GM18520 (cell line): Measurements from ENCODE around the gene DDOST.

ENCODE experiments used
- ATAC-seq: cut with Tn5 transposase; IDR thresholded peaks from one replicate; pipeline ENCODE4 v1.9.1; 2021; ENCODE audit not compliant: unreplicated experiment

DDOST gene

DNA sequence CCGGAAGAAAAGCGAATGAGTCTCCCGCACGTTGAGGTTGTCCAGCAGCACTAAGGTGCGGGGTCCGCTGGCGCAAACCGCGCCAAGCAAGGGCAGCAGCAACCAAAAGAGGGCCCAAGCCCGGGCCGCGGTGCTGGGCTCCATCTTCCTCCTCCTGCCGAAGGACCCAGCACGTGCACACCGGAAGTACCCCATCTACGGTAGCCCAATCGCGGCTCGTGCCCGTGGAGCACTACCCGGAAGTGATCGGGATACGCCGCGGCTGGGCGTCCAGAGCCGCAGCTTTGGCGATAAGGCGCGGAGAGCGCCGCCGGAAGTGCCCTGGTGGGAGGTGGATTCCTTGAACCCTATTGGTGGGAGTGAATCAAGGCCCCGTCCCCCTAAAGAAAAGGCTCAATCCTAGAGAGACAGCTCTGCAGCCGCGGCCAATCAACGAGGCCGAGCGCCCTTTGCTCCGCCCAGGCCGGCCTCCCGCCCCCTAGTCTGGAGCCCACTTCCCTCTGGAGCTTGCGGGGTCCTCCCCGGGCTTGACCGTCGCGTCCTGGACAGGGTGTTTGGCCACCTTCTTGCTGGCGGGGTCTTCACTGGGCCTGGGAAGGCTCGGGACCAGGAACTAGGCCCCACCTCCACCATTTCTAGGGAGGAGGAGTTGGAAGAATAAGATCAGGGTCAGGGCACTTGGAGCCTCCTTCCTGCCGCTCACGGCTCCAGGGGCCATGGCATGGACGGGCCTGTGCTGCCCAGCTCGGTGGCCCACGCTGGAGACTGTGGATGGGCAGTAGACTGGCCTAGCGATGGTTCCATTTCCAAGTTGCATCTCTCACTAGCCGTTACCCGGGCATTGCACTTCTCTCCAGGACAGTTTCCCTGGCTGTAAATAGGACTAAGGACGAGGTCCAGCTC is at the start of gene DDOST:
DDOST (minus strand) TSS at position 163 of the 903 bp plus-strand sequence; CDS start at position 144, 19 bp downstream.
- ATAC-seq: peak; percentile 92

- no peak for ATAC-seq
Observed at GRCh38 chr1:20710469-20711284, 49.5 kb upstream of the DDOST start.

GRCh38 chr1:20709868-20710267 is 48.7 kb upstream of the DDOST start:
- no peak for ATAC-seq

- ATAC-seq: no peak
Observed at GRCh38 chr1:20708891-20709290, 47.7 kb upstream of the DDOST start.

- ATAC-seq: no peak
Observed at GRCh38 chr1:20708057-20708456, 46.9 kb upstream of the DDOST start.

DNA sequence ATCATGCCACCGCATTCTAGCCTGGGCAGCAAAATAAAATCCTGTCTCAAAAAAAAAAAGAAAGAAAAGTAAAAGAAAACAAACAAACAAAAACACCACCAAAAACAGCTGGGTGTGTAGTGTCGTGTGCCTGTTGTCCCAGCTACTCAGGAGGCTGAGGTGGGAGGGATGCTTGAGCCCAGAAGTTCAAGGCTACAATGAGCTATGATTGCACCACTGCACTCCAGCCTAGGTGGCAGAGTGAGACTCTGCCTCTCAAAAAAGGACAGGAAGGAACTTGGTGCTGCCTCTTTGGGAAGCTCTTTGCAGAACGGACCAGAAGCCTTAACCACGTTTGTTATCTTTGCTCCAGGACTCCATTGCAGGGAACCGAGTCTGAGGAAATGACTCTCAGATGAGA is 45.7 kb upstream of the DDOST start:
- ATAC-seq: no peak

GRCh38 chr1:20705203-20705755 is 44.1 kb upstream of the DDOST start:
- ATAC-seq: no peak

- no peak for ATAC-seq
Observed at GRCh38 chr1:20704390-20705202, 43.4 kb upstream of the DDOST start.

GRCh38 chr1:20703124-20703756 is 42.1 kb upstream of the DDOST start:
- ATAC-seq: no peak

DNA sequence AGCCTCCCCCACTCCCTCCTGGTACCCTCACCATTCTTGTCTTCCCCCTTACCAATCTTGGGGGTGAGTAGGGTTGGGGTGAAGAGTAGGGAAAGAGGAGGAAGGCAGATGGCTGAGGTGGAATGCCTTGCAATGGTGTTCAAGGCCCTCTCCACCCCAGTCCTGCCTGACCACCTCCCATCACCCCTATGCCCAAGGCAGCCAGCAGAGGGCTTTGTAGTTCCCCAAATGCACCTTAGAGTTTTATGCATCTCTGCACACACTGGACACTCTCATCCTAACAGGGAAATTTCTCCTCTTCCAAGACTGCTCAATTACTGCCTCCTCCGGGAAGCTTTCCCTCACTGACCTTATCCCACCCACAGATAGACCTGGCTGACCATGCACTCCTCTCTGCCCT is 41.2 kb upstream of the DDOST start:
- no peak for ATAC-seq

DNA sequence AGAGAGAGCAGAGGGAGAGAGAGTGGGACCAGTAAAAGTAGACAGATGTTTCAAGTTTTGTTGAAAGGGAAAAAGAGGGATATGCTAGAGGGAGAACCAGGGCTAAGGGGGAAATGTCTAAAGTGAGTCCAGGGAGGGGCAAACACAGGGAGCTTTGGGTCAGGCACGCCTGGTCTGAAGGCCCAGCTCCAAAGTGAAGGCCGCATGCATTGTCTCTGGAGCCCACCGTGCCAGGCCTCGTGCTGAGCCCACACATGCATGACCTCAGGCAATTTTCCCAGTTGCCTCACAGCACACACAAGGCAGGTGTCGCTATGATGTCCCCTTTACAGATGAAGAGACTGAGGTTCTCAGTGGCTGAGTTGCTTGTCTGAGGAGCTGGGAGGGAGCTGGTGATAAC is 40.7 kb upstream of the DDOST start:
- ATAC-seq: no peak

DNA sequence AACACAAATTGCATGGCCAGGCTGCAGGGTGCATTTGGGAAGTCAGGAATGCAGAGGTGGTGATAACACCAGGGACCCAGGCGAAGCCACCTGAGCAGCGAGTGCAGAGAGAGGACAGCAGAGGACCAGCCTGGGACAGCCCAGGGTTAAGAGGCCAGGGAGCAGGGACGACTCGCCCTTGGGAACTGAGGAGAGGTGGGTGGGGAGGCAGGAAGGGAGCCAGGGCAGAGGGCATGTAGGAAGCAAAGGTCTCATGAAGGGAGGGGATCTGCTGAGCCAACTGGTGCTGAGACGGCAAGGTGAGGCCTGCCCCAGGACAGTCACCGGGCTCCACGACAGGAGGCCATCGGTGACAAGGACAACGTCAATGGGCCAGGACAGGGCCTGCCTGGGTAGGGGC is 40.3 kb upstream of the DDOST start:
- no peak for ATAC-seq

- no peak for ATAC-seq
Observed at GRCh38 chr1:20700636-20701215, 39.6 kb upstream of the DDOST start.

DNA sequence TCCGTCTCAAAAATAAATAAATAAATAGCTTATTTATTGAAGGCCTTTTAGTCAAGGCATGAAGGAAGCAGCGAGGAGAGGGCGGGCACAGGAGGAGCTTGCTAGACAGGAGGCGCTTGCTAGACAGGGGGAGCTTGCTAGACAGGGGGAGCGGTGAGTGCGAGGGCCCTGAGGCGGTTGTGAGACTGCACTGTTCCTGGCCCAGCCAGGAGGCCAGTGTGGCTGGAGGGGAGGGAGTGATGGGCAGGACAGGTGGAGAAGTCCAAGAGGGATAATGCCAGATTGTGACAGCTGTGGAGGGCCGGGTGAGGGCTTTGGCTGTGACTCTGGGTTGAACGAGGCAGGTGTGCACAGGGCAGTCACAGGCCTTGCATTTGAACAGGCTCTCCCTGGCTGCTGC is 38.4 kb upstream of the DDOST start:
- no peak for ATAC-seq

DNA sequence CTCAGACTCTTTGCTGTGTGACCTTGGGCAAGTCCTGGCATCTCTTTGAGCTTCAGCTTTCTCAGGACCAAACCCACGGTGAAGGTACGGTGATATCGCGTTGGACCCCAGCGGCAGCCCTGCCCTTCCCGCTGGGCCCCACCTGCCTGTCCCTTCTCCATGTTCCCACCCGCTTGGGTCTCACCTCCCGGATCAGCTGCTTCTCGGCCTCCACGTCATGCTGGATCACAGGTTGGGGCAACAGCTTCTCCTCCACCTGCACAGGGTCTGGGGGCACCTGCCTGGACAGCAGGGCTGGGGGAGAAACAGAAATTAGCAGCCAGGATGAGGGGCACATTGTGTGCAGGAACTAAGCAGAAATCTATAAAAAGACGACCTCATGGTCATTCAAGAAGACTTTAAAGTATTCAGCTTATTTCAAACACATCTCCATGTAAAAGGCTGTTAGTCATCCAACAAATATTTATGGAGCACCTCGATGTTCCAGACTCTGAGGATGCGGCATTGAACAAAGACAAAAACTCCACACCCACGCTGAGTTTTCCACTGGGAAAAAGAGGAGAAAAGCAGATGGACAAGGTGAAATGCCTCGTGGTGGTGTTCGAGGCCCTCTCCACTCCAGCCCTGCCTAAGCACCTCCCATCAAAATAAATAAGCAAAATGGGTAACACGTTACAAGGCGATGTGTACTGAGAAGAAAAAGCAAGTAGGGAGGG is 37.2 kb upstream of the DDOST start:
- ATAC-seq: no peak

DNA sequence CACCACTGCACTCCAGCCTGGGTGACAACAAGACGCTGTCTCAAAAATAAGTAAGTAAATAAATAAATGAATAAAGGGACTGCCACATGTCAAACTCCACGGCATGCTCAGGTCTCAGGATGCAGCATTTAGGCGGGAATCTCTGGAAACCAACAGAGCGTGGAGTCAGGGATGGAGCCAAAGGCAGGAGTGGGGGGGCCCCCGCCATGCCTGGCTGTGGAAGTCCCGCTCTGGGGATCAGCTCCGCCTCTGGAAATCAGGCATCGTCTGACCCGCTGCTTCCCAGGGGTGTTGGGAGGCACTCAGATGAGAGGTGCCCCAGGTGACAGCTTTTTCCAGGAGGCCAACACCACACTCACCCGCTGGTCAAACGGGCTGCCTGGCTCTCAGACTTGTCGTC is 36.4 kb upstream of the DDOST start:
- ATAC-seq: no peak

- ATAC-seq: no peak
Observed at GRCh38 chr1:20696397-20697333, 35.5 kb upstream of the DDOST start.

GRCh38 chr1:20695515-20695914 is 34.3 kb upstream of the DDOST start:
- ATAC-seq: no peak
